Hepatocyte (in vitro differentiated cells): Measurements from ENCODE around the gene GATA5.

ENCODE experiments used
- CTCF ChIP-seq: fragments of 200-600 bp; sonication (generic); IDR thresholded peaks from 2 replicates; pipeline ENCODE4 v1.5.1; 2016; ENCODE audit warnings: antibody characterized with exemption, mild to moderate bottlenecking; ENCODE audit not compliant: poor library complexity
- EZH2 ChIP-seq: fragments of 200-600 bp; sonication (generic); IDR thresholded peaks from 2 replicates; pipeline ENCODE4 v1.6.1; 2016; ENCODE audit warnings: antibody characterized with exemption, mild to moderate bottlenecking, borderline replicate concordance
- EZH2phosphoT487 ChIP-seq: fragments of 200-600 bp; sonication (generic); IDR thresholded peaks from one replicate; pipeline ENCODE4 v1.6.1; 2018; ENCODE audit warnings: antibody characterized with exemption, mild to moderate bottlenecking, low read depth, moderate library complexity; ENCODE audit not compliant: unreplicated experiment, severe bottlenecking

- TF ChIP-seq CTCF (no peak), EZH2 (no peak), EZH2phosphoT487 (no peak)
These were observed 31.0 kb upstream of the GATA5 start for GRCh38 chr20:62506791-62507190.
